Measurements from ENCODE around the gene GAGE12D.
"Not testable (repeated sequence)": the region's sequence is repeated elsewhere in the genome, so short reads cannot be mapped to it uniquely, and the experiment has no call there.

GAGE12D gene, protein sequence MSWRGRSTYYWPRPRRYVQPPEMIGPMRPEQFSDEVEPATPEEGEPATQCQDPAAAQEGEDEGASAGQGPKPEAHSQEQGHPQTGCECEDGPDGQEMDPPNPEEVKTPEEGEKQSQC

DNA sequence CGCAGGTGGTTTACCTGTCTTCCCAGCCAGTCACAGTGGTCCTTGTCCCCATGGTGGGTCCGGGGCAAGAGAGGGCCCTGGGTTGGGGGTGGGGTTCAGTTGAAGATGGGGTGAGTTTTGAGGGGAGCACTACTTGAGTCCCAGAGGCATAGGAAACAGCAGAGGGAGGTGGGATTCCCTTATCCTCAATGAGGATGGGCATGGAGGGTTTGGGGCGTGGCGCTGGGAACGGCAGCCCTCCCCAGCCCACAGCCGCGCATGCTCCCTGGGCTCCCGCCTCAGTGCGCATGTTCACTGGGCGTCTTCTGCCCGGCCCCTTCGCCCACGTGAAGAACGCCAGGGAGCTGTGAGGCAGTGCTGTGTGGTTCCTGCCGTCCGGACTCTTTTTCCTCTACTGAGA lies at the start of gene GAGE12D:
GAGE12D (plus strand) TSS at position 301 of the 400 bp plus-strand sequence. CDS start 1,155 bp downstream, outside the sequence.
- not testable (repeated sequence) for DNase-seq

DNA sequence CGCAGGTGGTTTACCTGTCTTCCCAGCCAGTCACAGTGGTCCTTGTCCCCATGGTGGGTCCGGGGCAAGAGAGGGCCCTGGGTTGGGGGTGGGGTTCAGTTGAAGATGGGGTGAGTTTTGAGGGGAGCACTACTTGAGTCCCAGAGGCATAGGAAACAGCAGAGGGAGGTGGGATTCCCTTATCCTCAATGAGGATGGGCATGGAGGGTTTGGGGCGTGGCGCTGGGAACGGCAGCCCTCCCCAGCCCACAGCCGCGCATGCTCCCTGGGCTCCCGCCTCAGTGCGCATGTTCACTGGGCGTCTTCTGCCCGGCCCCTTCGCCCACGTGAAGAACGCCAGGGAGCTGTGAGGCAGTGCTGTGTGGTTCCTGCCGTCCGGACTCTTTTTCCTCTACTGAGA lies 9.7 kb upstream of the GAGE12D start, which contains the start of gene GAGE12C:
GAGE12C (plus strand) TSS at position 301 of the 400 bp plus-strand sequence. CDS start 1,155 bp downstream, outside the sequence.
- DNase-seq, result not testable (repeated sequence)

DNA sequence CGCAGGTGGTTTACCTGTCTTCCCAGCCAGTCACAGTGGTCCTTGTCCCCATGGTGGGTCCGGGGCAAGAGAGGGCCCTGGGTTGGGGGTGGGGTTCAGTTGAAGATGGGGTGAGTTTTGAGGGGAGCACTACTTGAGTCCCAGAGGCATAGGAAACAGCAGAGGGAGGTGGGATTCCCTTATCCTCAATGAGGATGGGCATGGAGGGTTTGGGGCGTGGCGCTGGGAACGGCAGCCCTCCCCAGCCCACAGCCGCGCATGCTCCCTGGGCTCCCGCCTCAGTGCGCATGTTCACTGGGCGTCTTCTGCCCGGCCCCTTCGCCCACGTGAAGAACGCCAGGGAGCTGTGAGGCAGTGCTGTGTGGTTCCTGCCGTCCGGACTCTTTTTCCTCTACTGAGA lies 9.5 kb downstream of the GAGE12D start, which contains the start of gene GAGE12E:
GAGE12E (plus strand) TSS at position 301 of the 400 bp plus-strand sequence. CDS start 1,155 bp downstream, outside the sequence.
- not testable (repeated sequence) for DNase-seq

DNA sequence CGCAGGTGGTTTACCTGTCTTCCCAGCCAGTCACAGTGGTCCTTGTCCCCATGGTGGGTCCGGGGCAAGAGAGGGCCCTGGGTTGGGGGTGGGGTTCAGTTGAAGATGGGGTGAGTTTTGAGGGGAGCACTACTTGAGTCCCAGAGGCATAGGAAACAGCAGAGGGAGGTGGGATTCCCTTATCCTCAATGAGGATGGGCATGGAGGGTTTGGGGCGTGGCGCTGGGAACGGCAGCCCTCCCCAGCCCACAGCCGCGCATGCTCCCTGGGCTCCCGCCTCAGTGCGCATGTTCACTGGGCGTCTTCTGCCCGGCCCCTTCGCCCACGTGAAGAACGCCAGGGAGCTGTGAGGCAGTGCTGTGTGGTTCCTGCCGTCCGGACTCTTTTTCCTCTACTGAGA lies 19.0 kb downstream of the GAGE12D start, which contains the start of gene GAGE12F:
GAGE12F (plus strand) TSS at position 301 of the 400 bp plus-strand sequence. CDS start 1,155 bp downstream, outside the sequence.
- not testable (repeated sequence) for DNase-seq

DNA sequence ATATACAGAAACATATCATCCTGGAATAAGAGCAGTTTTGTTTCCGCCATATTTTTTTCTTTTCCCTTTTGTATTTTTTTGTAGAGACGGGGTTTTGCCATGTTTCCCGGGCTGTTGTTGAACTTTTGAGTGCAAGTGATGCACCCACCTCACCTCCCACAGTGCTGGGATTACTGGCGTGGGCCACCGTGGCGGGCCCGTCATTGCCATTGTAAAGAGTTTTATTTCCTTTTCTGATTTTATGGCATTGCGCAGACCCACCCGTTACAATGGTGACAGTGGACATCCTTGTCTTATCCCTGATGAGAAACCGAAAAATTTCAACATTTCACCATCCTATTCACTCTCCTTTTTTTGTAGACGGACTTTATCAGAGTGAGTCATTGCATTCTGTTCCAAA lies 27.2 kb downstream of the GAGE12D start:
- not testable (repeated sequence) for DNase-seq

DNA sequence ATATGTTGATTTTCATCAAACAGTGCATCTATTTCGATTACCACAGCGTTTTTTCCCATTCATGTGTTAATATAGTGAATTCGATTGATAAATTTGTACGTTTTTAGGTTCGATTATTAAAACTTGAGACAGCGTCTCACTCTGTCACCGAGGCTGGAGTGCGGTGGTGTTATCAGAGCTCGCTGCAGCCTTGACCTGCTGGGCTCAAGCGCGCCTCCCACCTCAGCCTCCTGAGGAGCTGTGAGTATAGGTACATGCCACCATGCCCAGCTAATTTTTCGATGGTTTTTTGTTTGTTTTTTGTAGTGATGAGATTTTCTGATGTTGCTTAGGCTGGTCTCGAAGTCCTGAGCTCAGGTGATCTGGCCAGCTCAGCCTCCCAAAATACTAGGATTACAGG lies 27.6 kb downstream of the GAGE12D start:
- DNase-seq, result not testable (repeated sequence)

DNA sequence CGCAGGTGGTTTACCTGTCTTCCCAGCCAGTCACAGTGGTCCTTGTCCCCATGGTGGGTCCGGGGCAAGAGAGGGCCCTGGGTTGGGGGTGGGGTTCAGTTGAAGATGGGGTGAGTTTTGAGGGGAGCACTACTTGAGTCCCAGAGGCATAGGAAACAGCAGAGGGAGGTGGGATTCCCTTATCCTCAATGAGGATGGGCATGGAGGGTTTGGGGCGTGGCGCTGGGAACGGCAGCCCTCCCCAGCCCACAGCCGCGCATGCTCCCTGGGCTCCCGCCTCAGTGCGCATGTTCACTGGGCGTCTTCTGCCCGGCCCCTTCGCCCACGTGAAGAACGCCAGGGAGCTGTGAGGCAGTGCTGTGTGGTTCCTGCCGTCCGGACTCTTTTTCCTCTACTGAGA lies 28.6 kb downstream of the GAGE12D start, which contains the start of gene GAGE12G:
GAGE12G (plus strand) TSS at position 301 of the 400 bp plus-strand sequence. CDS start 1,155 bp downstream, outside the sequence.
- DNase-seq, result not testable (repeated sequence)

DNA sequence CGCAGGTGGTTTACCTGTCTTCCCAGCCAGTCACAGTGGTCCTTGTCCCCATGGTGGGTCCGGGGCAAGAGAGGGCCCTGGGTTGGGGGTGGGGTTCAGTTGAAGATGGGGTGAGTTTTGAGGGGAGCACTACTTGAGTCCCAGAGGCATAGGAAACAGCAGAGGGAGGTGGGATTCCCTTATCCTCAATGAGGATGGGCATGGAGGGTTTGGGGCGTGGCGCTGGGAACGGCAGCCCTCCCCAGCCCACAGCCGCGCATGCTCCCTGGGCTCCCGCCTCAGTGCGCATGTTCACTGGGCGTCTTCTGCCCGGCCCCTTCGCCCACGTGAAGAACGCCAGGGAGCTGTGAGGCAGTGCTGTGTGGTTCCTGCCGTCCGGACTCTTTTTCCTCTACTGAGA lies 38.1 kb downstream of the GAGE12D start, which contains the start of gene GAGE12H:
GAGE12H (plus strand) TSS at position 301 of the 400 bp plus-strand sequence. CDS start 1,155 bp downstream, outside the sequence.
- not testable (repeated sequence) for DNase-seq

DNA sequence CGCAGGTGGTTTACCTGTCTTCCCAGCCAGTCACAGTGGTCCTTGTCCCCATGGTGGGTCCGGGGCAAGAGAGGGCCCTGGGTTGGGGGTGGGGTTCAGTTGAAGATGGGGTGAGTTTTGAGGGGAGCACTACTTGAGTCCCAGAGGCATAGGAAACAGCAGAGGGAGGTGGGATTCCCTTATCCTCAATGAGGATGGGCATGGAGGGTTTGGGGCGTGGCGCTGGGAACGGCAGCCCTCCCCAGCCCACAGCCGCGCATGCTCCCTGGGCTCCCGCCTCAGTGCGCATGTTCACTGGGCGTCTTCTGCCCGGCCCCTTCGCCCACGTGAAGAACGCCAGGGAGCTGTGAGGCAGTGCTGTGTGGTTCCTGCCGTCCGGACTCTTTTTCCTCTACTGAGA lies 47.7 kb downstream of the GAGE12D start, which contains the start of gene GAGE2A:
GAGE2A (plus strand) TSS at position 301 of the 400 bp plus-strand sequence. CDS start 1,155 bp downstream, outside the sequence.
- not testable (repeated sequence) for DNase-seq

DNA sequence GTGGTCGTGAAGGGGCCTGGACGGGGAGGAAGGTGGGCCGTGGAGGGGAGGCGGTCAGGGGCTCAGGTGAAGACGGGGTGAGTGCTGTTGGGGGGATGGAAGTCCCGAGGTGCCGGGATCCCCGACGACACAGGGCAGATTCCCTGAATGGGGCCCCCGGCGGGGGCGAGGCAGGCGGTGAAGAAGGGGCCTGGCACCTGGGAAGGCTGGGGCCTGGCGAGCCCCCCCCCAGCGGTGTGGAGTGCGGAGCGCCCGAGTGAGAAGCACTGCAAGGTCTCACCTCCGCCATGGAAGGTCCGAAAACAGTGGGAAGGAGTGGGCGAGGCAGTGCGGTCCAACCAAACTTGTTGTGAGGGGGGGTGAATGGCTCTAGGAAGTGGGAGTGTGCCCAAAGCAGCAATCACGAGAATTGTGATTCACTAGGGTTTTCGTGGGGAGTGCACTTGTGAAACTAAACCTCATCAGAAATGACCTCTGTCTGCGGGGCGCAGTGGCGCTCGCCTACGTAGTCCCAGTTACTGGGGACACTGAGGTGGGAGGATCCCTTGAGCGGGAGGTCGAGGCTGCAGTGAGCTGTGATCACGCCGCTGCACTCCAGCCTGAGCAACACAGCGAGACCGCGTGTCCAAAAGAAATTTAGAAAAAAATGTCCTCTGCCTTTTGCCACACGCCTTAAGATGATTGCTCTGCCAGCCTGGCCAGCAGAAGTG lies 48.4 kb downstream of the GAGE12D start:
- DNase-seq, result peak; percentile 29

DNA sequence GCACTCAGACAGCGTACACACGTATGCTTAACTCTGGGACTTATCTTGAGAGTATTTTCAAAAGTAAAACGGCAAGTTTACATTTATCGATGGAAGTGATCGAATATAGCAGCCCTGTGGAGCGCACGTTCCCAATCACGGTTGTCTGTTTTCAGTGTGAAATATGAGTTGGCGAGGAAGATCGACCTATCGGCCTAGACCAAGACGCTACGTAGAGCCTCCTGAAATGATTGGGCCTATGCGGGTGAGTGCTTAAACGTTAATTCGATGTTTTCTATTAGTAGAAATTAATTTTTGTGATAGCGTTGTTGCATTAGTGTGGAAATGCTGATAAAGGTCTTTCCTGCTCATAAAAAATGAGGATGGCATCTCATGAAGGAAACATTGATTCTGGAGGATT lies 49.0 kb downstream of the GAGE12D start:
- not testable (repeated sequence) for DNase-seq
